DLD1 (cell line): ENCODE measurements around the gene WNK4.

ENCODE experiments used
- in situ Hi-C: cut with HindIII; loops from 2 replicates; pipeline ENCODE4 v1.10.0; 2017; ENCODE audit warnings: low sequenced_read_pairs

WNK4 gene

DNA sequence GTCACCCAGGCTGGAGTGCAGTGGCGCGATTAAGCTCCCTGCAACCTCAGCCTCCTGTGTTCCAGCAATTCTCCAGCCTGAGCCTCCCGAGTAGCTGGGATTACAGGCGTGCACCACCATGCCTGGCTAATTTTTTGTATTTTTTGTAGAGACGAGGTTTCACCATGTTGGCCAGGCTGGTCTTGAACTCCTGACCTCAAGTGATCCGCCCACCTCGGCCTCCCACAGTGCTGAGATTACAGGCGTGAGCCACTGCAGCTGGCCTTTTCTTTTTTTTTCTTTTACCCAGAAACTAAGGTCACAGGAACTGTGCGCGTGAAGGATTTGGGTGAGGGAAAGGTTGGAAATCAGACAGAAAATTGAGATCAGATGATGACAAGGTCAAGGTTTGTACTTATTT lies 10.4 kb upstream of the WNK4 start:
- in situ Hi-C loops = loop anchor here (10.0 kb wide), 1 partner anchor 165 kb away; the partner anchor contains the start of genes RETREG3 and TUBG1

DNA sequence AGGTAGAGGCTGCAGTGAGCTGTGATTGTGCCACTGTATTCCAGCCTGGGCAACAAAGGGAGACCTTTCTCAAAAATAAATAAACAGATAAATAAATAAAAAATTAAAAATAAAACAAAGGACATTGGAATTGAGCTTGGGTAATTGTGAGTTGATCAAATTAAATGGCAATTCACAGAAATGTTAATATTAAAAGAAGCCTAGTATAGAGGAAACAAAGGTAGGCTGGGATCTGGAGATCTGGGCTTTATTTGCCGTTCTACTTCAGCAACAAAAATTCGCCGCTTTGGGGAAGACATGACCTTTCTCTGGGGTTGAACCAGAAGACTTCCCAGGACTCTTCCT lies 7.5 kb upstream of the WNK4 start:
- in situ Hi-C loops = loop anchor here (10.0 kb wide), 1 partner anchor 168 kb away; the partner anchor contains the start of genes RETREG3 and TUBG1

DNA sequence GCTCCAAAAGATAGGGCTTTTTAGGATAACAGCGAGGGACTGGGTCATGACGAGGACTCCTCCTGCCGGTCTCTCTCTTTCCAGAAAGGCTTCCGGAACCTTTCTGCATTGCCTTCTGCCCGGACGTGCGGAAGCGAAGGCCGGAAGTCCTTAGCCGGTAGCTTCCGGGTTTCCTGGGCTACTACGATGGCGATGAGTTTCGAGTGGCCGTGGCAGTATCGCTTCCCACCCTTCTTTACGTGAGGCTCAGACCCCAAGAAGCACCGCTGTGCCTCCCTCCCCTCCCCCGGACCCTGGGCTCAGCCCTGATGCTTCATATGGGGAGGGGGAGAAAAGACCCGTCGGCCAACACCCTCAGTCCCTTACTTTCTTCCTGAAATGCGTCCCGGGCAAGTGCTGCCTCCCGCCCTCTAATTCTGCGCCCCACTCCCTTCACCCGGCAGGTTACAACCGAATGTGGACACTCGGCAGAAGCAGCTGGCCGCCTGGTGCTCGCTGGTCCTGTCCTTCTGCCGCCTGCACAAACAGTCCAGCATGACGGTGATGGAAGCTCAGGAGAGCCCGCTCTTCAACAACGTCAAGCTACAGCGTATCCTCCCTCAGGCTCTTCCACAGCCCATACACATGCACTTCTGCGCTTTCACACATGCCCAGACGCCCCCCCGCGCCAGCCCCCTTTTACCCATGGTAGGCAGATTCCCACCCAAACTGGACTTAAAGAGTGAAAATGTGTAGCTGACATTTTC lies 6.9 kb upstream of the WNK4 start, which contains the start of gene VPS25:
Gene VPS25 (plus strand): TSS at position 160 of the 746 bp plus-strand sequence. CDS start 27 bp downstream, at position 187.
- in situ Hi-C loops = loop anchor here (10.0 kb wide), 1 partner anchor 169 kb away; the partner anchor contains the start of genes RETREG3 and TUBG1

DNA sequence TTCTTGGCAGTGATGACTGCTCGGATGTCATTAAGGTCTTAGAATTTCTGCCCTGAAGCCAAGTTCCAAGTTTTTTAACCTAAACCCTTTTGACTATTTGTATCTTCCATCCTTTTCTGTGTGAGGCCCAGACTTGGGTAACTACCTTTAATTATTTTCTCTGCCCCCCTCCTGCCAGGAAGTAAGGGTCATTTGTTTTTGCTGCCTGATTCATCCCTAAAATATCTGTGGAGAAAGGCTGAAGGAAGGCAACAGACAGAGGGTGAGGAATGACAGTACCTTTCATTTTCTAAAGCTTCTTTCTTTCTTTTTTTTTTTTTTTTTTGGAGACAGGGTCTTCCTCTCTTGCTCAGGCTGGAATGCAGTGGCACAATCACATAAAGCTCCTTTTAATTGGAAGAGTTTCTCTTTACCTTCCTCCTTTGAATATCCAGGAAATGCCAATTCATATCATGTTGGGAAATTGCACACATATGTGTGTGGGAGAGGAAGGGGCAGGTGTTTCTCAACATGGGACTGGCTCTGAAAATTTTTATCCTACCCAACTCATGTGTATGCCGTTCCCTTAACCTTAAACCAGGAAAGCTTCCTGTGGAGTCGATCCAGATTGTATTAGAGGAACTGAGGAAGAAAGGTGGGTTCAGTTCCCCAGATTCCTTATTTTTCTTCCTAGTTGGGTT lies 6.2 kb upstream of the WNK4 start:
- in situ Hi-C loops = loop anchor here (10.0 kb wide), 1 partner anchor 169 kb away; the partner anchor contains the start of genes RETREG3 and TUBG1

DNA sequence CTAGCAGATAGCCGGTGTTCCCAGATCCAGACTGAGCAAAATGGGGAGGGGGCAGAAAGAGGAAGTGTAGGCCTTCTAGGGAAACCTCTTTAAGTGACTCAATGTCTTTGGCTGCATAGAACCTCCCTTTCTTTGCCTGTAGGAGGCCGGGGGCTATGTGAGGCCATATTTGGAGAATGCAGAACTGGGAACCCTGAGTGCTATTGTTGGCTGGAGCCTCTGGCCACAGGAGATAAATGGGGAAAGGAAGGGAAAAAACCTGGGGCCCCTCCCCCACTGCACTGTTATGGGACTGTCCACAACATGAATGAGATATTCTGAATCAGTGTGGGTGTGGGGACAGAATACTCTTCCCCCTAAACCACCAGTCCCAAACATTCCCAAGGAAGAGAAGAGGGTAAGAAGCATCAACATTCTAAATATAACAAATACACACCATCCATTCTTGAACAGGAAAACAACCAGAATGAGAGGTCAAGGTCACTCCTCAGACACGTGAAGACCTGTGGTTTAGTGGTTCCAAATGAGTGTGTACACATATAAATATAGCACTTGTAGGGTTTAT lies 4.8 kb upstream of the WNK4 start:
- in situ Hi-C loops = loop anchor here (10.0 kb wide), 1 partner anchor 171 kb away; the partner anchor contains the start of genes RETREG3 and TUBG1

DNA sequence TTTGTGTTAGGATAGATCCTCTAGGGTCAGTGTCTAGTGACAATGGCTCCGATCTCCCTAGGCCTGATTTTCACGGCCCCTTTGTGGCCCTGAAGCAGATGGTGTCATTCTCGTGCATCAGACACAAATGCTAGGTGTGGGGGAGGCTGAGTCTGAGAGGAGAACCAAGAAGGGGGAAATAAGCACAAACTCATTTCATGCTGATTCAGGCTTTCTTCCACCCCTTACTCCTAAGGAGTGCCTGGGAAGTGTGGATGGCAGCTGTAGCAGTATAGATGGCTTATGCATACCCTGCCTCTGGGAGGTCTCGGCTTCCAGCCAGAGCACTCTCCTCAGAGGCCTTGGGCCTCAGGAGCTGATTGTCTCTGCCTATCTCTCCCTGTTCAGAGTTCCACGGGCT lies 1.8 kb upstream of the WNK4 start:
- in situ Hi-C loops = loop anchor here (10.0 kb wide), 1 partner anchor 174 kb away; the partner anchor contains the start of genes RETREG3 and TUBG1

DNA sequence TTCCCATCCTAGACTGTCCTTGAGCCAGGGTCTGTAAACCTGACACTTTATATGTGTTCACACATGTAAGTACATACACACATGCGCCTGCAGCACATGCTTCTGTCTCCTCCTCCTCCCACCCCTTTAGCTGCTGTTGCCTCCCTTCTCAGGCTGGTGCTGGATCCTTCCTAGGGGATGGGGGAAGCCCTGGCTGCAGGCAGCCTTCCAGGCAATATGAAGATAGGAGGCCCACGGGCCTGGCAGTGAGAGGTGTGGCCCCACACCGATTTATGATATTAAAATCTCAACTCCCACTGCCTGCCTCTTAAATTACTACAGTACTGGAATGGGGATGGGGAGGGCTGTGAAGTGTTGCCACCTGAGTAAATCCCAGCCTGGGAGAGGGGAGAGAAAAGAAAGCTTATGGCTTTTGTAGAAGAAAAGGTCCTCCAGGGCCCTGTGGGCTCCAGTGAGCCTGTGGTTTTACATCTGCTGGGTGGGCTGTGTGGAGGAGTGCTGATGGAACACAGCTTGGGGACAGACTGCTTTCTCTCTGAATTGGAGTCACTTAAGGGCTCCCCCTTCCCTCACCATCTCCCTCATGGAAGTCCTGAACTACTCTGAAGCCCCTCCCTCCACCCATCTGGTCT lies 990 bp upstream of the WNK4 start:
- in situ Hi-C loops = loop anchor here (10.0 kb wide), 1 partner anchor 175 kb away; the partner anchor contains the start of genes RETREG3 and TUBG1

DNA sequence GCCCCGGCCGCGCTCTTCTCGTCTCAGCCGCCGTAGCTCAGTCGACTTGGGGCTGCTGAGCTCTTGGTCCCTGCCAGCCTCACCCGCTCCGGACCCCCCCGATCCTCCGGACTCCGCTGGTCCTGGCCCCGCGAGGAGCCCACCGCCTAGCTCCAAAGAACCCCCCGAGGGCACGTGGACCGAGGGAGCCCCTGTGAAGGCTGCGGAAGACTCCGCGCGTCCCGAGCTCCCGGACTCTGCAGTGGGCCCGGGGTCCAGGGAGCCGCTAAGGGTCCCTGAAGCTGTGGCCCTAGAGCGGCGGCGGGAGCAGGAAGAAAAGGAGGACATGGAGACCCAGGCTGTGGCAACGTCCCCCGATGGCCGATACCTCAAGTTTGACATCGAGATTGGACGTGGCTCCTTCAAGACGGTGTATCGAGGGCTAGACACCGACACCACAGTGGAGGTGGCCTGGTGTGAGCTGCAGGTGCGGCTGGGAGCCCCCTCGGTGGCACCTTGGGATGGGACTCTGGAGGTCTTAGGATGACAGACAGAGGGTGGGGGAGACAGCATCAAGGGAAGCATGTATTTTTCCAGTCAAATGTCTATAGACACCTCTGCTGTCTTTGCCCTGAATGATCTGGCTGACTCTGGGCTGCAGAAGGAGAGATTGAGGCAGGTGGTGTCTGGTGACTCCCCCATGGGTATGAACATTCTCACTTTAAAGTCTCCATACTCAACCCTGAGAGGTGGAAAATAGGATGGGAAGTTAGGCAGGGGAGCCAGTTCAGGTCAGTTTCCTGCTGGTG lies 635 bp downstream of the WNK4 start:
- in situ Hi-C loops = no loop called here

DNA sequence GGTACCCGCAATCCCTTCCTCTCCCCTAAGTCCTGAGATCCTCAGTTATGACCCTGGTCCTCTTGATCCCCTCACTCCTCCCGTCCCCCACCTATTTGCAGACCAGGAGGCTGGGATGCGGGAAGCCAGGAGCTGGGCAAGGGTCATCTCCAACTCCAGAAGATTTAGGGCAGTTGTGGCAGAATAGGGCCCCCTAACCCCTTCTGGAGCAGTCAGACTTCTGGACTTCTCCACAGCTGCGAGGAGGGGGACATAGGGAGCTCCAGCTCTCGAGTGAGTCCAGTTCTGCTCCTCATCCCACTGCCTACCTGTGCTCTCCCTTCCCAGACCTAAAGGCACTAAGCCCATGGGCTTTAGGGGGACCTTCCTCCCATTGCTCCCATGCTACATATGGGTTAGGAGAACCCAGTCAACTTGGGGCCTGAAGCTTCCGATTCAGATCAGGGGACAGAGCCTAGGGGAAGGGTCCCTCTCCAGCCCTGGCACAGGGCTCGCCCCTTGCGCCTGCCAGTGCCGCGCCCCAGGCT lies 1.3 kb downstream of the WNK4 start:
- in situ Hi-C loops = no loop called here

DNA sequence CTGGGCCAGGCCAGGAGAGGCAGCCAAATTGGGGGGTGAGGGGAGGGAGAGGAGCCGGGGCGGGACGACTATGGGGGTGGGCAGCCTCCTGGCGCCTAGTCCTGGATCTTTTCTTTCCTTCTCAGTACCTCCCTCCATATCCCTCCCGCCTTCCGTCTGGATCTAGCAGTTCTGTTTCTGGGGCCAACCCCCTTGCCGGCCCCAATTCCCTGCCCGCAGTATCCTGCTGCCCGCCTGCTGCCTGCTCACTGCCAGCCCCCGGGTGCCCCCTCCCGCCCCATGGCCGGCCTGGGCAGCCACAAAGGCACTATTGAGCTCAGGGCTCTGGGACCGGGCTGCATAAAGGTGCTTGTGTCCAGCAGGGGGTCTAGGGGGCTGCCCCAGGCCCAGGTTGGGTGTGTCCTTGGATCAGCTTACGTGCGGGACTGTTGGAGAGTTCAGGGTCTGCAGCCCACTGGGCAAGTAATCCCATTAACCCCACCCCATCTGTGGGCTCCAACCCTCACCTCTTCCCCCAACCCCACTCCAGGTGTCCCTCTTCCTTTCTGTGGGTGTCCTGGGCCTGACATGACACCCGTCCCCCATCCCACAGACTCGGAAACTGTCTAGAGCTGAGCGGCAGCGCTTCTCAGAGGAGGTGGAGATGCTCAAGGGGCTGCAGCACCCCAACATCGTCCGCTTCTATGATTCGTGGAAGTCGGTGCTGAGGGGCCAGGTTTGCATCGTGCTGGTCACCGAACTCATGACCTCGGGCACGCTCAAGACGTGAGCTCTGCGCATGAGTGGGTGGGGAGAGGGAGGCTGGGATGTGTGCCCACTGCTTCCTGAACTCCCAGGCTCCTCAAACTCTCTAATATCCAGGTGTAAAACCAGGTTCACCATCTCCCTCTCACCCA lies 2.0 kb downstream of the WNK4 start:
- in situ Hi-C loops = no loop called here

DNA sequence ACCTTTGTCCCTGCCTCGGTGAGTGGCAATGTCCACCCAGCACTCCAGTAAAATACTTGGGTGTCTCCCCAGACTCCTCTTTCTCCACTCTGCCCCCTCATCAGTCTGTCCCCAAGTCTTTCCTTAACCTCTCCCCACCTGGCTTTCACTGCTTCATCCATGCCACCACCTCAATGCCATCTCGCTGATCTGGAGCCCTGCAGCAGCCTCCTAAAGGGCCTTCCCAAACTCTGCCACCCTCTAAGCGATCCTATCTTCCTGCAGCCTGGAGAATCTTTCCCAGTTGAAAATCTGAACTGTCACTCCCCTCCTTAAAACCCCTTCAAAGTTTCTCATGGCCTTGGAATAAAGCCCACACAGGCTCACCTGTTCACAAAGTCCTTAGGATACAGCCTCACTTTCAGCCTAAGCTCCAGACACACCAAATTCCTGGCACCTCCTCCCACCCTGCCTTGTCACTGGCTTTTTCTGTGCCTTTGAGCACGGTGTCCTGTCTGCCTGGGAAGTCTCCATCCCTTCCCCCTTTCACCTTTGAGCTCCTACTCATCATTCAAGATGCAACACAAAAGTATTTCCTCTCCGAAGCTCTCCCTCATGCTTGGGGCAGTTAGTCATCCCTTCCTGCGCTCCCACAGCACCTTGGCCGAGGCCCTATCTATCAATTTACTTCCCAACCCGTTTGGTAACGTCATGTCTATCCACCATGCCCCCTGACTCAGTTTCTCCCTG lies 2.8 kb downstream of the WNK4 start:
- in situ Hi-C loops = no loop called here

DNA sequence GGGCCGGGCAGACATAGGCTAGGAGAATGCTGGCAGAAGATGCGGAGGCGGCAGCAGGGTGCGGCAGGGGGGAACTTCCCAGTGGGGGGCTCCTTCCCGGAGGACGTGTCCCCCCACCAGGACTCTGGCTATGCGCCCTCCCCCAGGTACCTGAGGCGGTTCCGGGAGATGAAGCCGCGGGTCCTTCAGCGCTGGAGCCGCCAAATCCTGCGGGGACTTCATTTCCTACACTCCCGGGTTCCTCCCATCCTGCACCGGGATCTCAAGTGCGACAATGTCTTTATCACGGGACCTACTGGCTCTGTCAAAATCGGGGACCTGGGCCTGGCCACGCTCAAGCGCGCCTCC lies 3.4 kb downstream of the WNK4 start:
- in situ Hi-C loops = no loop called here

DNA sequence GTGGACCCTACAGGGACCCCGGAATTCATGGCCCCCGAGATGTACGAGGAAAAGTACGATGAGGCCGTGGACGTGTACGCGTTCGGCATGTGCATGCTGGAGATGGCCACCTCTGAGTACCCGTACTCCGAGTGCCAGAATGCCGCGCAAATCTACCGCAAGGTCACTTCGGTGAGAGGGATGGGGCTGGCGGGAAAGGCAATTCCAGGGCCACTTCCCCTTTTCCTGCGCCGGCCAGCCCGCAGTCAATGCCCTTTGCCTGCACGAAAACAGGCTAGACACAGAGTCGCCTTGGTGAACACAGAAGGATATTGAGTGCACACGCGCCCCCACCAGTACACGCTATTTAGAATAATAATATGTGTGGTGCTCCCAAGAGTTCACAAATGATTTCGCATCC lies 4.0 kb downstream of the WNK4 start:
- in situ Hi-C loops = no loop called here

DNA sequence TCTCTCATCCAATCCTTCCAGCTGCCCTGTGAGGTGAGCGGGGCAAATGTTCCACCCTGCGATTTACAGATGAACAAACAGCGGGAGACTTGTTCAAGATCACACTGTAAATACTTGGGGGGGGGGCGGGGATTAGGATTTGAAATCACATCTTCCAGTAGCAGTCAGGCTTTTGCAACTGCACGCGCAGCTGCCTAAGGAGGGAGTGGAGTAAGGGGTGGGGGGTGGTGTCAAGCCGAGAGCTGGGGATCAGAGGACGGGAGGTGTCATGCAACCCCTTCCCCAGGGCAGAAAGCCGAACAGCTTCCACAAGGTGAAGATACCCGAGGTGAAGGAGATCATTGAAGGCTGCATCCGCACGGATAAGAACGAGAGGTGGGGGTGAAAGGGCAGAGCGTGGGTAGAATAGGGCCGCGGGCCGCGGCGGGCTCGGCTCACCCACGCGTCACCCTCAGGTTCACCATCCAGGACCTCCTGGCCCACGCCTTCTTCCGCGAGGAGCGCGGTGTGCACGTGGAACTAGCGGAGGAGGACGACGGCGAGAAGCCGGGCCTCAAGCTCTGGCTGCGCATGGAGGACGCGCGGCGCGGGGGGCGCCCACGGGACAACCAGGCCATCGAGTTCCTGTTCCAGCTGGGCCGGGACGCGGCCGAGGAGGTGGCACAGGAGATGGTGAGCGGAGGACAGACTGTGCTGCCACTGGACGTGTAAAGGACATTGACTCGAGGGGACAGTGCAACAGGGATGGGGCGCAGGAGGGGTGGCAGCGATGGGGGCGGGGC lies 4.6 kb downstream of the WNK4 start:
- in situ Hi-C loops = no loop called here

DNA sequence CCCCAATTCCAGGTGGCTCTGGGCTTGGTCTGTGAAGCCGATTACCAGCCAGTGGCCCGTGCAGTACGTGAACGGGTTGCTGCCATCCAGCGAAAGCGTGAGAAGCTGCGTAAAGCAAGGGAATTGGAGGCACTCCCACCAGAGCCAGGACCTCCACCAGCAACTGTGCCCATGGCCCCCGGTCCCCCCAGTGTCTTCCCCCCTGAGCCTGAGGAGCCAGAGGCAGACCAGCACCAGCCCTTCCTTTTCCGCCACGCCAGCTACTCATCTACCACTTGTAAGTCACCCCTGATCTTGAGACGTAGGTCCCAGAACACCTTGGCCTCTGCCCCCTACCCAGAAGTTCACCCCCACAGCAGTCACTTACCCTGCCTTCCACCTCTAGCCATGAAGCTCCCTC lies 6.9 kb downstream of the WNK4 start:
- in situ Hi-C loops = no loop called here

DNA sequence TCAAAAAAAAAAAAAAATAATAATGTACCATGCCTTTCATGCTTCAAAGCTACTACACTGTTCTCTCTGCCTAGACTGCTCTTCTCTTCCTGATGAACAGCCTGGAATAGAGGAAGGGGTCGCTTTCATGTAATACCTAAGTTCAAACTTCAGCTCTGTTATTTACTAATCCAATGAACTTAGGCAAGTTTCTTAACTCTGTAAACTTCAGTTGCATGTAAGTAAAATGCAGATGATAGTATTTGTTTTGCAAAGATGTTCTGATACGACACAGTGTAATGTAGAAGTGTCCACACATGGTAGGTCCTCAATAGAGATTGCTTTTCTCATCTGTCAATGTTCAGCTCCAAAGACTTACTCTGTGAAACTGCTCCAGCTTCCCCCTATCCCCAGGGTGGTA lies 11.5 kb downstream of the WNK4 start:
- in situ Hi-C loops = no loop called here

DNA sequence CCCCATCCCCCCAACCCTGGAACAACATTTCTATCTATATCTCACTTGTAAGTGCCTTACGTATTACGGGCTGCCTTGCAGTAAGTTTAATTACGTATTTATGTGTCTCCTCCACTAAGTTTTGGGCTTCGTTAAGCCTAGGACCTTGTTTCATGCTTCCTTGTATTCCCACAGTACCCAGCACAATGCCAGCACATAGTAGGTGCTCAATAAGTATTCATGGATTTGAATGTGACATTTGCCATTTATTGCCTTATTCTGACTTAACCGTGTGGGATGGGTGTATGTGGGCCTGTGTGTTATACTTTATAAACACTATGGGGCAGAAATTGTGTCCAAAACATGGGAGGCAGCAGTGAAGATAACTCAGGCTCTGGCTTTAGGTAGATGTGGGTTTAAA lies 12.1 kb downstream of the WNK4 start:
- in situ Hi-C loops = no loop called here

DNA sequence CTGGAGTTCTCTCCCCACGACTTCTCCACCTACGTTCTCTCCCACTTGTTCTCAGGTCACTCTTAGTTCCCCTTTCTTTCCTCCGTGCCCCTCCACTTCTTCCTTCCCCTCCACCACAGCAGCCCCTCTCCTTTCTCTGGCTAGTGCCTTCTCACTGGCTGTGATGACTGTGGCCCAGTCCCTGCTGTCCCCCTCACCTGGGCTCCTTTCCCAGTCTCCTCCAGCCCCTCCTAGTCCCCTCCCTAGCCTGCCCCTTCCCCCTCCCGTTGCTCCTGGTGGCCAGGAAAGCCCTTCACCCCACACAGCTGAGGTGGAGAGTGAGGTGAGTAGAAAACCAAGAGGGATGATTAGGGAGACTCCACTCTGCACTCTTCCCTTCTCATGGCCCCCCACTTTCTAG lies 14.7 kb downstream of the WNK4 start:
- in situ Hi-C loops = no loop called here
